ENCODE results near the gene CBARP.

GRCh38 chr19:1233115-1233667 is 4.6 kb downstream of the CBARP start:
- TF ChIP-seq ZNF232 (CRISPR knock-in tag; IDR thresholded peaks at IDR 0.05) (no peak), TOE1 (IDR thresholded peaks at IDR 0.05; ENCODE audit: borderline replicate concordance) (no peak), TOE1 (CRISPR knock-in tag; IDR thresholded peaks at IDR 0.05; ENCODE audit: borderline replicate concordance, low read depth) (no peak), ZNF239 (CRISPR knock-in tag; IDR thresholded peaks at IDR 0.05) (no peak), TRIM24 (IDR thresholded peaks at IDR 0.05) (no peak), CHD2 (IDR thresholded peaks at IDR 0.05; ENCODE audit: low read depth, low read length) (no peak), MYC (IDR thresholded peaks at IDR 0.05; ENCODE audit: low read depth, low read length) (no peak), MYC (CRISPR knock-in tag; IDR thresholded peaks at IDR 0.05; ENCODE audit: borderline replicate concordance, low read depth) (no peak), ZNF830 (CRISPR knock-in tag; IDR thresholded peaks at IDR 0.05) (no peak), ZNF354B (CRISPR knock-in tag; IDR thresholded peaks at IDR 0.05) (no peak), HMGXB4 (CRISPR knock-in tag; IDR thresholded peaks at IDR 0.05) (no peak), ZNF174 (CRISPR knock-in tag; IDR thresholded peaks at IDR 0.05) (no peak), KLF10 (CRISPR knock-in tag; IDR thresholded peaks at IDR 0.05) (no peak), CBFB (CRISPR knock-in tag; IDR thresholded peaks at IDR 0.05) (no peak), CREB3 (tag; conservative IDR thresholded peaks at IDR 0.05; ENCODE audit: low read depth) (no peak), ETV6 (IDR thresholded peaks at IDR 0.05; ENCODE audit: borderline replicate concordance in 1 of 2, low read depth in 2 of 2, low read length in 1 of 2) (no peak), ETV6 (CRISPR knock-in tag; IDR thresholded peaks at IDR 0.05; ENCODE audit: borderline replicate concordance) (no peak)

Data from K562 (cell line).